ENCODE results near the gene ZNF608.

DNA sequence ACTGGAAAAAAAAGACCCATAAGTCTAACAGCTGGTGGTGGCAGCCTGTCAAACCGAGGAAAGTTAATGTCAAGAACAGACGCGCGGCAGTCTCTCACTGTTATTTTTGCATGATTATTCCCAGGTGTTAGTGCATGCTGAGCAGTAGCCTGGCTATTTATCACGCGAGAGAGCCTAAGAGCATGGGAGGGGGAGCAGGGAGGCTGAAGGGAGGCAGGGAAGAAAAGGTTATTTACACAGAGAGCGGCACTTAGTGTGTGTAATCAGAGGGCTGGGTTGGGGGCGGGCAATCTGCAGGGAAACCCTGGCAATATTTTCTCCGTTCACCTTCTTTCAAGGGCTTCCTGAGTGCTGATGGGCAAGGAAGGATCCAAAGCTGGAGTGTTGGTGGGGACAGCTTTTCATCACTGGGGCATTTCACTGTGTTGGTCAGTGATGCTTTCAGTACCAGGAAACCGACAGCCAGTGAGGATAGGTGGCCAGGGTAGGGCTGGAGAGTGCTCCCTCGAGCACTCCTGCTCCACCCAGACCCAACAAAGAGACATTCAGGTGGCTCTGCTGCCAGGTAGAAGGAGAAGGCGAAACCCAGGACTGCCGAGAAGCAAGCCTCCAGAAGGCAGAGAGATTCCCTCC is 39.6 kb downstream of the ZNF608 start:
- TF ChIP-seq EZH2phosphoT487 (IDR thresholded peaks at IDR 0.05; ENCODE audit: borderline replicate concordance) (no peak), JUND (IDR thresholded peaks at IDR 0.05) (no peak), TCF7L2 (IDR thresholded peaks at IDR 0.05; ENCODE audit: borderline replicate concordance, extremely low read depth, insufficient read depth, insufficient read length) (no peak), EZH2 (IDR thresholded peaks at IDR 0.05) (no peak), SRF (IDR thresholded peaks at IDR 0.05; ENCODE audit: low read depth) (no peak), SP1 (IDR thresholded peaks at IDR 0.05; ENCODE audit: low read depth) (no peak), CEBPB (IDR thresholded peaks at IDR 0.05; ENCODE audit: low read depth) (no peak), ZFX (IDR thresholded peaks at IDR 0.05) (no peak), POLR2A (IDR thresholded peaks at IDR 0.05; ENCODE audit: borderline replicate concordance, extremely low read depth, insufficient read depth, insufficient read length) (no peak)
- TF ChIP-seq, protein P1, sequence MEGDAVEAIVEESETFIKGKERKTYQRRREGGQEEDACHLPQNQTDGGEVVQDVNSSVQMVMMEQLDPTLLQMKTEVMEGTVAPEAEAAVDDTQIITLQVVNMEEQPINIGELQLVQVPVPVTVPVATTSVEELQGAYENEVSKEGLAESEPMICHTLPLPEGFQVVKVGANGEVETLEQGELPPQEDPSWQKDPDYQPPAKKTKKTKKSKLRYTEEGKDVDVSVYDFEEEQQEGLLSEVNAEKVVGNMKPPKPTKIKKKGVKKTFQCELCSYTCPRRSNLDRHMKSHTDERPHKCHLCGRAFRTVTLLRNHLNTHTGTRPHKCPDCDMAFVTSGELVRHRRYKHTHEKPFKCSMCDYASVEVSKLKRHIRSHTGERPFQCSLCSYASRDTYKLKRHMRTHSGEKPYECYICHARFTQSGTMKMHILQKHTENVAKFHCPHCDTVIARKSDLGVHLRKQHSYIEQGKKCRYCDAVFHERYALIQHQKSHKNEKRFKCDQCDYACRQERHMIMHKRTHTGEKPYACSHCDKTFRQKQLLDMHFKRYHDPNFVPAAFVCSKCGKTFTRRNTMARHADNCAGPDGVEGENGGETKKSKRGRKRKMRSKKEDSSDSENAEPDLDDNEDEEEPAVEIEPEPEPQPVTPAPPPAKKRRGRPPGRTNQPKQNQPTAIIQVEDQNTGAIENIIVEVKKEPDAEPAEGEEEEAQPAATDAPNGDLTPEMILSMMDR (IDR thresholded peaks at IDR 0.05 in 2 of 3, conservative IDR thresholded peaks at IDR 0.05 in 1 of 3; ENCODE audit: borderline replicate concordance in 1 of 3, insufficient read depth in 1 of 3, low read depth in 2 of 3, low read length in 2 of 3), result no peak

Data from HCT116 (cell line).